EH (cell line): Measurements from ENCODE around the gene MTX2.

Source experiments
- DNase-seq: peaks from one replicate; pipeline ENCODE4 v3.0.0-alpha.2; 2015; ENCODE audit warnings: low read depth

The MTX2 gene

GRCh38 chr2:176378323-176378722, 109.1 kb downstream of the MTX2 start:
- no peak for DNase-seq

GRCh38 chr2:176380341-176380740, 111.1 kb downstream of the MTX2 start:
- DNase-seq, result no peak

GRCh38 chr2:176383100-176383499, 113.9 kb downstream of the MTX2 start:
- DNase-seq, result no peak

- DNase-seq, result no peak
Measured at GRCh38 chr2:176383836-176384442, 114.7 kb downstream of the MTX2 start.

- no peak for DNase-seq
Measured at GRCh38 chr2:176385219-176385759, 116.0 kb downstream of the MTX2 start.

- no peak for DNase-seq
Measured at GRCh38 chr2:176385838-176386237, 116.6 kb downstream of the MTX2 start.
